HepG2 (cell line): ENCODE data around the gene SRP68. TPM values are rescaled to one million over a fixed set of nuclear protein-coding genes. Genes with fewer than 3 reads are reported as not detected.
A peak's percentile ranks its signal among the peaks of the same experiment; 100 is the strongest.

Experiments used
- ARID2 ChIP-seq: sonication (generic); formaldehyde crosslinking; IDR thresholded peaks from 2 replicates; pipeline ENCODE4 v1.8.1; 2022; ENCODE audit warnings: mild to moderate bottlenecking, missing genetic modification reagents, borderline replicate concordance
- ATF4 ChIP-seq, 2 experiments: fragments of 450-650 bp in 1 of 2; sonication (generic) in 1 of 2; formaldehyde crosslinking; IDR thresholded peaks; 2 replicates each; pipeline versions ENCODE4 v1.5.0 to v1.8.0; 2020 to 2022; ENCODE audit warnings: mild to moderate bottlenecking in 1 of 2, missing genetic modification reagents in 1 of 2
- DNMT3B ChIP-seq: conservative IDR thresholded peaks from 2 replicates; pipeline ENCODE4 v1.6.1; 2016; ENCODE audit warnings: missing biosample characterization, control low read depth
- GLMP ChIP-seq: sonication (generic); formaldehyde crosslinking; IDR thresholded peaks from 2 replicates; pipeline ENCODE4 v1.9.0; 2021; ENCODE audit warnings: missing genetic modification reagents, mild to moderate bottlenecking, borderline replicate concordance
- IRF2 ChIP-seq: IDR thresholded peaks from 2 replicates; pipeline ENCODE4 v1.6.1; 2018; ENCODE audit warnings: missing genetic modification reagents, missing compliant biosample characterization
- MXD4 ChIP-seq: IDR thresholded peaks from 2 replicates; pipeline ENCODE4 v1.6.1; 2016; ENCODE audit warnings: mild to moderate bottlenecking, missing biosample characterization, missing genetic modification reagents
- ONECUT2 ChIP-seq: sonication (generic); formaldehyde crosslinking; IDR thresholded peaks from 2 replicates; pipeline ENCODE4 v1.4.0; 2020; ENCODE audit warnings: missing genetic modification reagents
- SNRNP70 ChIP-seq: fragments of 200-400 bp; formaldehyde crosslinking; IDR thresholded peaks from 2 replicates; pipeline ENCODE4 v1.6.1; 2017; ENCODE audit warnings: mild to moderate bottlenecking, low read depth, low read length, moderate library complexity
- SPEN ChIP-seq: sonication (generic); formaldehyde crosslinking; IDR thresholded peaks from 2 replicates; pipeline ENCODE4 v1.5.1; 2020; ENCODE audit warnings: low read depth, mild to moderate bottlenecking, missing genetic modification reagents
- STAG1 ChIP-seq: sonication (generic); formaldehyde crosslinking; IDR thresholded peaks from 2 replicates; pipeline ENCODE4 v1.4.0; 2020; ENCODE audit warnings: missing genetic modification reagents
- THYN1 ChIP-seq: sonication (generic); formaldehyde crosslinking; IDR thresholded peaks from 2 replicates; pipeline ENCODE4 v1.8.1; 2023; ENCODE audit warnings: low read depth, mild to moderate bottlenecking, moderate library complexity, missing genetic modification reagents, borderline replicate concordance
- ZBTB8A ChIP-seq: sonication (generic); formaldehyde crosslinking; IDR thresholded peaks from 2 replicates; pipeline ENCODE4 v1.4.0; 2020; ENCODE audit warnings: mild to moderate bottlenecking, low read depth, missing genetic modification reagents, borderline replicate concordance
- ZFP36 ChIP-seq: fragments of 150-350 bp; IDR thresholded peaks from 2 replicates; pipeline ENCODE4 v1.6.1; 2018; ENCODE audit warnings: borderline replicate concordance, low read length, low read depth; ENCODE audit not compliant: partially characterized antibody
- ZNF12 ChIP-seq: sonication (generic); formaldehyde crosslinking; IDR thresholded peaks from 2 replicates; pipeline ENCODE4 v1.5.0; 2020; ENCODE audit warnings: missing genetic modification reagents
- ZNF143 ChIP-seq: sonication (generic); formaldehyde crosslinking; IDR thresholded peaks from 2 replicates; pipeline ENCODE4 v1.4.0; 2020; ENCODE audit warnings: missing genetic modification reagents
- ZNF263 ChIP-seq: sonication (generic); formaldehyde crosslinking; IDR thresholded peaks from 2 replicates; pipeline ENCODE4 v1.4.0; 2020; ENCODE audit warnings: missing genetic modification reagents
- ZNF317 ChIP-seq: sonication (generic); formaldehyde crosslinking; IDR thresholded peaks from 2 replicates; pipeline ENCODE4 v1.5.0; 2020; ENCODE audit warnings: mild to moderate bottlenecking, missing genetic modification reagents
- ZNF441 ChIP-seq: sonication (generic); formaldehyde crosslinking; IDR thresholded peaks from 2 replicates; pipeline ENCODE4 v1.7.0; 2021; ENCODE audit warnings: missing genetic modification reagents, borderline replicate concordance
- ZNF468 ChIP-seq: sonication (generic); formaldehyde crosslinking; IDR thresholded peaks from 2 replicates; pipeline ENCODE4 v1.8.0; 2022; ENCODE audit warnings: mild to moderate bottlenecking, moderate library complexity, missing genetic modification reagents
- ZNF737 ChIP-seq: sonication (generic); formaldehyde crosslinking; IDR thresholded peaks from 2 replicates; pipeline ENCODE4 v1.5.0; 2020; ENCODE audit warnings: missing genetic modification reagents, mild to moderate bottlenecking, borderline replicate concordance
- ZNF75D ChIP-seq: sonication (generic); formaldehyde crosslinking; IDR thresholded peaks from 2 replicates; pipeline ENCODE4 v1.8.1; 2023; ENCODE audit warnings: missing genetic modification reagents, mild to moderate bottlenecking, borderline replicate concordance
- ZNF788 ChIP-seq: sonication (generic); formaldehyde crosslinking; IDR thresholded peaks from 2 replicates; pipeline ENCODE4 v1.5.0; 2020; ENCODE audit warnings: mild to moderate bottlenecking, missing genetic modification reagents, borderline replicate concordance
- ZNF878 ChIP-seq: sonication (generic); formaldehyde crosslinking; IDR thresholded peaks from 2 replicates; pipeline ENCODE4 v1.8.1; 2023; ENCODE audit warnings: mild to moderate bottlenecking, missing genetic modification reagents, moderate library complexity
- polyA plus RNA-seq, 8 experiments: library from polyadenylated mRNA; depleted of rRNA in 3 of 8; stranded (reverse) in 7 of 8; unstranded in 1 of 8; fragments of >200 nt; fragmentation: Illumina TruSeq in 4 of 8; extraction: Trizol in 4 of 8; gene quantifications; 2 replicates each; pipeline versions ENCODE4 v1.2.1 to v1.2.3, GENCODE V29; 2011 to 2016; ENCODE audit warnings: low read depth in 4 of 8, missing spikeins in 1 of 8, mixed read lengths in 1 of 8; ENCODE audit not compliant: insufficient read depth in 1 of 8
- total RNA-seq, 5 experiments: library from RNA; depleted of rRNA; stranded (reverse); fragments of >200 nt; fragmentation: Illumina TruSeq; extraction: Trizol; gene quantifications; 2 replicates each; pipeline ENCODE4 v1.2.3, GENCODE V29; 2016; ENCODE audit warnings: low read depth in 1 of 5
- TF ChIP-seq, protein P1 (sequence below): sonication (generic); formaldehyde crosslinking; IDR thresholded peaks from 2 replicates; pipeline ENCODE4 v1.5.0; 2020; ENCODE audit warnings: missing genetic modification reagents
- TF ChIP-seq, protein P2 (sequence below): sonication (generic); formaldehyde crosslinking; IDR thresholded peaks from 2 replicates; pipeline ENCODE4 v1.4.0; 2020; ENCODE audit warnings: mild to moderate bottlenecking, missing genetic modification reagents
- TF ChIP-seq, protein P3 (sequence below): IDR thresholded peaks from 2 replicates; pipeline ENCODE4 v1.6.1; 2016; ENCODE audit warnings: control low read depth

Gene SRP68
- total and polyA plus RNA-seq, 2 of the 13 experiments (the other 11 are each of a cell fraction or from before 2014, with no cell fraction given): 39.8 to 74.3 TPM

DNA sequence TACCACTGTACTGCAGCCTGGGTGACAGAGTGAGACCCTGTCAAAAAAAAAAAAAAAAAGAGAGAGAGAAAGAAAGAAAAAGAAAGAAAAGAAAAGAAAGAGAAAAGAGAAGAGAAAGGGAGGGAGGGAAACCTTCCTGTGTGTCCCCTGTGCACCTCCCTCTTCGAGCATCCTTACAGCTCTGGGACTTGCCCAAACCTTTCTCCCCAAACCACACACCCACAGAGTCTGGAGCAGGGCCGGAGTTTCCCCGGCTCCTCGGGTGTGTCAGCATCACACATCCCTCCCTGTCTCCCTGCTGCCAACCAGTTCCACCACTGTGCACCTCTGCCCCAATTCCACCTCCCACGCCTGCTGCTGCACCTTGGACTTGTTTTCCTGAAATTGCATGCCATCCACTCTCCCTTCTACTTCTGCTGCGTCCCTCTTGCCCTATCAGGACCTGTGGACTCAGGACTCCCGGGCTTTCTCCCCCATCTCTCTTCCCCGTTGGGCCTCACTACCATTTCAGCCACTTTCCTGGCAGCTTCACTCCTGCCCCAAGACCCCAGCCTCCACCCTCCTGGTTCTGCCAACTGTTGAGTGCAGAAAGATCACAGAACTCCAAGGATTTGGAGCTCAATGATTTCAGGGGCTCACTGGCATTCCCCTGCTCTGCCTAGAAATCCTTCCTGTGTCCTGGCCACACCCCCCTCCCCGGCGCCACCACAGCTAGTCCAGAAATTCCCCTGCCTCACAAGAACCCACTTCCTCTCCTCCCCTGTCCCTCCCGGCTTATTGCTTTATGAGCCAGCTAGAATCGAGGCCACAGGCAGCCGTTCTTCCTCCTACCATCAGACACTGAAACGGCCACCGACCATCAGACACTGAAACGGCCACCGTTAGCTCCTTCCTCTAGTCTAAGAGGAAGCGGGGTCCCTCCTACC, 75.4 kb downstream of the SRP68 start (continued):
- TF ChIP-seq ZNF317 (no peak), ARID2 (no peak), ZNF788 (CRISPR knock-in tag) (peak; percentile 90), ZBTB8A (CRISPR knock-in tag) (no peak), GLMP (CRISPR knock-in tag) (no peak), ATF4 (CRISPR knock-in tag; IDR thresholded peaks at IDR 0.05) (peak in 1 of 2 experiments; percentile 49; a peak in 1 of 4 replicates), ONECUT2 (CRISPR knock-in tag) (no peak), ZNF468 (CRISPR knock-in tag) (no peak), MXD4 (CRISPR knock-in tag) (no peak; the same call in 1 of the 2 replicates), THYN1 (CRISPR knock-in tag) (no peak), ZFP36 (no peak), ZNF263 (CRISPR knock-in tag) (peak; percentile 58), ZNF737 (CRISPR knock-in tag) (no peak), ZNF143 (CRISPR knock-in tag) (0 out of 2 replicates have a peak, but pooled peaks have one; percentile 32), ZNF12 (CRISPR knock-in tag) (no peak), SPEN (peak; percentile 90; the same call in 1 of the 2 replicates), SNRNP70 (no peak), ZNF441 (CRISPR knock-in tag) (peak; percentile 23; the same call in 1 of the 2 replicates), STAG1 (CRISPR knock-in tag) (peak; percentile 18; the same call in 1 of the 2 replicates), IRF2 (CRISPR knock-in tag) (peak; percentile 97), DNMT3B (CRISPR knock-in tag) (no peak), ZNF75D (CRISPR knock-in tag) (no peak), ZNF878 (peak; percentile 24; the same call in 1 of the 2 replicates)
- TF ChIP-seq, protein P1, sequence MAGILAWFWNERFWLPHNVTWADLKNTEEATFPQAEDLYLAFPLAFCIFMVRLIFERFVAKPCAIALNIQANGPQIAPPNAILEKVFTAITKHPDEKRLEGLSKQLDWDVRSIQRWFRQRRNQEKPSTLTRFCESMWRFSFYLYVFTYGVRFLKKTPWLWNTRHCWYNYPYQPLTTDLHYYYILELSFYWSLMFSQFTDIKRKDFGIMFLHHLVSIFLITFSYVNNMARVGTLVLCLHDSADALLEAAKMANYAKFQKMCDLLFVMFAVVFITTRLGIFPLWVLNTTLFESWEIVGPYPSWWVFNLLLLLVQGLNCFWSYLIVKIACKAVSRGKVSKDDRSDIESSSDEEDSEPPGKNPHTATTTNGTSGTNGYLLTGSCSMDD (CRISPR knock-in tag): no peak
- TF ChIP-seq, protein P2, sequence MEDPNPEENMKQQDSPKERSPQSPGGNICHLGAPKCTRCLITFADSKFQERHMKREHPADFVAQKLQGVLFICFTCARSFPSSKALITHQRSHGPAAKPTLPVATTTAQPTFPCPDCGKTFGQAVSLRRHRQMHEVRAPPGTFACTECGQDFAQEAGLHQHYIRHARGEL (CRISPR knock-in tag): no peak
- TF ChIP-seq, protein P3, sequence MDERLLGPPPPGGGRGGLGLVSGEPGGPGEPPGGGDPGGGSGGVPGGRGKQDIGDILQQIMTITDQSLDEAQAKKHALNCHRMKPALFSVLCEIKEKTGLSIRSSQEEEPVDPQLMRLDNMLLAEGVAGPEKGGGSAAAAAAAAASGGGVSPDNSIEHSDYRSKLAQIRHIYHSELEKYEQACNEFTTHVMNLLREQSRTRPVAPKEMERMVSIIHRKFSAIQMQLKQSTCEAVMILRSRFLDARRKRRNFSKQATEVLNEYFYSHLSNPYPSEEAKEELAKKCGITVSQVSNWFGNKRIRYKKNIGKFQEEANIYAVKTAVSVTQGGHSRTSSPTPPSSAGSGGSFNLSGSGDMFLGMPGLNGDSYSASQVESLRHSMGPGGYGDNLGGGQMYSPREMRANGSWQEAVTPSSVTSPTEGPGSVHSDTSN (CRISPR knock-in tag): no peak
